Upper lobe of left lung (tissue), 4 donors: ENCODE results near the gene MIB2.
"Not testable (repeated sequence)": the region's sequence is repeated elsewhere in the genome, so short reads cannot be mapped to it uniquely, and the experiment has no call there.

ENCODE experiments used
- CTCF ChIP-seq, 6 experiments: fragments of 450-650 bp in 4 of 6; fragments of 200-600 bp in 2 of 6; sonication (generic) in 2 of 6; IDR thresholded peaks; one replicate each; pipeline ENCODE4 v1.5.1; 2016 to 2019; ENCODE audit warnings: antibody characterized with exemption in 6 of 6
- EP300 ChIP-seq, 4 donors: sonication (generic); formaldehyde crosslinking; IDR thresholded peaks; one replicate each; pipeline ENCODE4 v1.5.1; 2017; ENCODE audit warnings: antibody characterized with exemption in 4 of 4, control low read depth in 2 of 4
- POLR2A ChIP-seq, 4 donors: fragments of 450-650 bp; IDR thresholded peaks; one replicate each; pipeline ENCODE4 v1.5.1; 2016 to 2017; ENCODE audit warnings: antibody characterized with exemption in 4 of 4, mild to moderate bottlenecking in 2 of 4
- POLR2AphosphoS5 ChIP-seq, 2 donors: sonication (generic); formaldehyde crosslinking; IDR thresholded peaks; one replicate each; pipeline ENCODE4 v1.5.1; 2017; ENCODE audit warnings: antibody characterized with exemption in 2 of 2

- not testable (repeated sequence) for TF ChIP-seq EP300, CTCF, POLR2AphosphoS5, POLR2A (IDR thresholded peaks at IDR 0.05)
Observed at GRCh38 chr1:1636621-1637478, 21.6 kb downstream of the MIB2 start.
